GM12865 (cell line): Measurements from ENCODE around the gene GPS1.

Source experiments
- DNase-seq: peaks from one replicate; pipeline ENCODE4 v3.0.0; 2010; ENCODE audit warnings: low read depth
- H3K4me3 ChIP-seq: 2 replicates; pipeline ENCODE4 v1.5.1; 2011; ENCODE audit warnings: mild to moderate bottlenecking, low read depth, low read length, control low read depth
- CTCF ChIP-seq: IDR thresholded peaks from 2 replicates; pipeline ENCODE4 v1.5.1; 2011; ENCODE audit warnings: low read length, control low read depth, low read depth, inconsistent platforms; ENCODE audit not compliant: insufficient read depth; ENCODE audit errors: missing control alignments

The GPS1 gene

GRCh38 chr17:82051776-82052637 is at the start of gene GPS1, which contains the start of gene RFNG:
GPS1 (plus strand) TSS chr17:82051898; CDS start chr17:82051932, 34 bp downstream.
RFNG (minus strand) TSS chr17:82051811; CDS start chr17:82051766, 45 bp downstream.
- peak within 1 kb of the TSS; percentile 80 for H3K4me3 ChIP-seq
- TF ChIP-seq CTCF: no peak
- peak; percentile 82 for DNase-seq

DNA sequence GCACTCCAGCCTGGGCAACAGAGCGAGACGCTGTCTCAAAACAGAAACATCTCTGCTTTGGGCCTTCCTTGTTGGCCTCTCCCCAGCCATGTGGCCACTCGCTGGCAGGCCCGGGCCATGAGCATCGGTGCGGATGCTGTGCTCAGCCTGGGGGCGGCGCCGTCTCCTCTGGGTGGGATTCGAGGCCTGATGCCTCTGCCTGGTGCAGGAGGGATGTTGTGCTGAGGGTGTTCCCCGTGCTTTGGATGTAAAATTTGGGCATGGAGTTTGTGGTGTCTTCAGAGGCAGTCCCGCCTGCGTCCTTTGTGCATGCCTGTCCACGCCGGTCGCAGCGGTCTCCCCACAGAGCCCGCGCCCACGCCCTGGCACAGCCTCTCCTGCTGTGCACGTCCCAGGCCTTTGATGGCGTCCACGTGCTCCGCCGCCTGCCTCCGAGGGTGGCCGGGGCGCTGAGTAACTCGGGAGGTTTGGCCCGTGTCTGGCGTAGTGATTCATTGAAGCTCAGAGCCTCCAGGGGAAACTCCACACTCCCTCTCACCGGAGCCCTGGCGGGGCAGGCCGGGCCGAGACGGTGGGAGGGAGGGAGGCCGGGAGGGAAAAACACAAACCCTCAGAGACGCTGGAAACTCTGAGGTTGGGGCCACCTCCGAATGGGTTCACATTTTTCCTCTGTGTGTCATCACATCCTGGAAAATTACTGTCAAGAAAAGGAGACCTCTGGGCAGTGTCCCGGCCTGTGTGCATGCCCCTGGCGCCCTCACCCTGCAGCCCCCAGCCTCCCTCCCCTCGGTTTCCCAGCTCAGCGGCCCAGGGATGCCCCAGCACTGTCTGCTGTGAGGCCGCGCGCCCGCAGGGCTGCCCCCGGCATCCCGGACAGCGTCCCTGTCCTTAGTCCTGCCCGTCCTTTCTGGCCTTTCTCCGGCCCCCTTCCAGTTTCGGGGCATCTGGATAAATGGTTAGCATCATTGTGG is 48.0 kb upstream of the GPS1 start:
- no peak for TF ChIP-seq CTCF
- H3K4me3 ChIP-seq: no peak overlapping the region
- no peak for DNase-seq

DNA sequence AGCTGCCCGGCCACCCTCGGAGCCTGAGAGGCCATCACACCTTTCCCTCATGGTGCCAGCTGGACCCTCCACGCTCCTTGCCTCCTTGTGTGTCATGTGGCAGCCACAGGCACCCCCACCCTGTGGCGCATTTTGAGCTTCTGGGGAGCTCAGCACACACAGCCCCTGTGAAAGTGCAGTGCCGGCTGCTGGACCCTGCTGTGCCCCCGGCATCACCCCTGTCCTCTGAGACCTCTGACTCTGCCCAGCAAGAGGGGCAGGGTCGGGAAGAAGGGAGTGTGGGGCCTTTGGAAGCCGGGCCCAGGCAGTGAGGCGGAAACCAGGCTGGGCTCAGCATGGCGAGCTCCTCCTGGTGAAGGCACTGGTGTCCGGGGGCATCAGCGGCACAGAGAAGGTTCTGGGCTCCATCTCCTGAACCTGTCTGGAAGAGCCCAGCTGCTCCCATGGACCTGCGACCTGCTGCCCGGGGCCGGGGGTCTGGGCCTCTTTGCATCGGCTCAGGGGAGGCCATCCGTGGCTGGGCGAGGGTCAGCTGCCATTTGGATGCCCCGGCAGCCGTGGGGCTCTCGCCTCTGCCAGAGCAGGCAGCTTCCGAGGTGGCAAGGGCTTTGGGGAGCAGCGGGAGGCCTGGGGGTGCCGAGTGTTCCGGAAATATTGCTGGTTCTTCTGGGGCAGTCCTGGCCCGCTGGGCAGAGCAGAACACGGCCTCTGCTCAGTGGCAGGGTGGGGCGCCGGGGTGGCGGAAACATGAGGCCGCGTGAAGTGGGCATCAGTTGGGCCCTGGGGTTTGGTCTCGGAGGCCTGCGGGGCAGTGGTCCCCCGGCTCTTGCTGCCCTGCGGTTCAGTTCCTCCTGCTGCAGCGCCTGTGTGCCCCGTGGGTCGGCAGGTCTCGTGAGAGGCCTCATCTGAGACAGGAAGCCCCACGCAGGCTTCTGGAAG is 46.9 kb upstream of the GPS1 start:
- no peak for TF ChIP-seq CTCF
- no peak overlapping the region for H3K4me3 ChIP-seq
- DNase-seq: no peak

DNA sequence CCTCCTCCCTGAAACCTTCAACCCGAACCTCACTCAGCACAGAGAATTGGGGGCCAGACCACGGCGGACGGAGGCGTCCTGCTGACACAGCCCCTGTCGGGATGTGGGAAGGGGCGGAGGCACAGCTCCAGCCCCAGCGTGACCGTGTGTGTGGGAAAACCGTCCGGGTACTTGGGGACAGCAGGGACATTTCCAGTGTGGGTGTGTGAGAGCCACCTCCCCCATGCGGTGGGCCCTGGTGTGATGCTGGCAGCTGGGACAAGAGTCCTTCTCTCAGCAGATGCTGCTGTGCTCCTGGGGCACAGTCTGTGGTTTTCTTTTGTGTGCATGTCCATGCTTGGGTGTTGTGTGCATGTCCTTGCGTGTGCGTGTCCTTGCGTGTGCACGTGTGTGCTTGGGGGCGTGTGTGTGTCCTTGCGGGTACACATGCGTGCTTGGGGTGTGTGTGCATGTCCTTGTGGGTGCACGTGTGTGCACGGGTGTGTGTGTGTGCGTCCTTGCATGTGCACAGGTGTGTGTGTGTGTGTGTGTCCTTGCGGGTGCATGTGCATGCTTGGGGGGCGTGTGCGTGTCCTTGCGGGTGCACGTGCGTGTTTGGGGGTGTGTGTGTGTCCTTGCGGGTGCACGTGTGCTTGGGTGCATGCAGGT is 45.9 kb upstream of the GPS1 start:
- DNase-seq: no peak
- no peak overlapping the region for H3K4me3 ChIP-seq
- no peak for TF ChIP-seq CTCF

DNA sequence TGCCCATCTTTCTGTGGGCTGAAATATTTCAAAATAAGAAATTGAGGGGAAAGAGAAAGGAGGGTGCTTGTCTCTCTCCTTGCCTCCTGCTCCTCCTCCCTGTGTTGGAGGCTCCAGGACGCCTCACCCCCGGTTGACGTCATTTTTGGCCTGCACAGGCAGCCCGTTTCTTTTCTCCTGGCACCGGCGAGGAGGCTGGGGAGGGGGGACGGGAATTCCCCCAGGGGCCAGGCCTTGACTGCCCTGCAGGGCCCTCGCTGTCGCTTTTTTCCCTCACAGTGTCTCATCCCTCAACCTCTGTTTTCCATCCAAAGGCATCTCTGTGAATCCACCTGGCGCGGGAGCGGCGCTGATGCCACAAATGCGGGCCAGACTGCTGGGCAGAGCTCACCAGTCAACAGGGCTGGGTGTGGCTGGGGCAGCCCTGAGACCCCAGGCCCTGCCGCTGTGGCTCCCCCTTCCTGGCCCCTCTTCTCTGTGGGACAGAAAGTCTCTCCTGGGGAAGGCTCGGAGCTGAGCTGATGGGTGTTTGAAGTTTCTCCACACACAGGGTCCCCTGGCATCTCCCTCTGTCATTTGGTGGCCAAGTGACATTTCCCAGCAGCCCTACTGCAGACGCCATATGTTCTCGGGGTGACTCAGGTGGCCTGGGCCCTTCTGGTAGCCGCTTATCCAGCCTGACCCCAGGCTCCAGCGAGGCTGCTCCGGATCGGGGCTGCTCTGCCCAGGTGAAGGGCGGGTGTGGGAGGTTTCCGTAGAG is 45.0 kb upstream of the GPS1 start:
- no peak for DNase-seq
- no peak for TF ChIP-seq CTCF
- no peak overlapping the region for H3K4me3 ChIP-seq
